Measurements from ENCODE around the gene CROCC2.
"Not testable (repeated sequence)": the region's sequence is repeated elsewhere in the genome, so short reads cannot be mapped to it uniquely, and the experiment has no call there.

CROCC2 gene

GRCh38 chr2:240968731-240969624 lies 62.8 kb downstream of the CROCC2 start:
- peak; percentile 23 for DNase-seq (ENCODE audit: low read depth)
- TF ChIP-seq, protein P1, sequence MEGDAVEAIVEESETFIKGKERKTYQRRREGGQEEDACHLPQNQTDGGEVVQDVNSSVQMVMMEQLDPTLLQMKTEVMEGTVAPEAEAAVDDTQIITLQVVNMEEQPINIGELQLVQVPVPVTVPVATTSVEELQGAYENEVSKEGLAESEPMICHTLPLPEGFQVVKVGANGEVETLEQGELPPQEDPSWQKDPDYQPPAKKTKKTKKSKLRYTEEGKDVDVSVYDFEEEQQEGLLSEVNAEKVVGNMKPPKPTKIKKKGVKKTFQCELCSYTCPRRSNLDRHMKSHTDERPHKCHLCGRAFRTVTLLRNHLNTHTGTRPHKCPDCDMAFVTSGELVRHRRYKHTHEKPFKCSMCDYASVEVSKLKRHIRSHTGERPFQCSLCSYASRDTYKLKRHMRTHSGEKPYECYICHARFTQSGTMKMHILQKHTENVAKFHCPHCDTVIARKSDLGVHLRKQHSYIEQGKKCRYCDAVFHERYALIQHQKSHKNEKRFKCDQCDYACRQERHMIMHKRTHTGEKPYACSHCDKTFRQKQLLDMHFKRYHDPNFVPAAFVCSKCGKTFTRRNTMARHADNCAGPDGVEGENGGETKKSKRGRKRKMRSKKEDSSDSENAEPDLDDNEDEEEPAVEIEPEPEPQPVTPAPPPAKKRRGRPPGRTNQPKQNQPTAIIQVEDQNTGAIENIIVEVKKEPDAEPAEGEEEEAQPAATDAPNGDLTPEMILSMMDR (IDR thresholded peaks at IDR 0.05; ENCODE audit: insufficient read depth, low read depth, low read length, missing control alignments) = no peak
- no peak overlapping the region for H3K4me3 ChIP-seq (ENCODE audit: low read depth, low read length)

GRCh38 chr2:240970104-240970503 lies 64.0 kb downstream of the CROCC2 start:
- TF ChIP-seq, protein P1 (IDR thresholded peaks at IDR 0.05; ENCODE audit: insufficient read depth, low read depth, low read length, missing control alignments) = no peak
- H3K4me3 ChIP-seq (ENCODE audit: low read depth, low read length) = no peak overlapping the region
- DNase-seq (ENCODE audit: low read depth) = no peak

GRCh38 chr2:240970816-240971215 lies 64.7 kb downstream of the CROCC2 start:
- H3K4me3 ChIP-seq (ENCODE audit: low read depth, low read length) = no peak overlapping the region
- TF ChIP-seq, protein P1 (IDR thresholded peaks at IDR 0.05; ENCODE audit: insufficient read depth, low read depth, low read length, missing control alignments) = no peak
- no peak for DNase-seq (ENCODE audit: low read depth)

DNA sequence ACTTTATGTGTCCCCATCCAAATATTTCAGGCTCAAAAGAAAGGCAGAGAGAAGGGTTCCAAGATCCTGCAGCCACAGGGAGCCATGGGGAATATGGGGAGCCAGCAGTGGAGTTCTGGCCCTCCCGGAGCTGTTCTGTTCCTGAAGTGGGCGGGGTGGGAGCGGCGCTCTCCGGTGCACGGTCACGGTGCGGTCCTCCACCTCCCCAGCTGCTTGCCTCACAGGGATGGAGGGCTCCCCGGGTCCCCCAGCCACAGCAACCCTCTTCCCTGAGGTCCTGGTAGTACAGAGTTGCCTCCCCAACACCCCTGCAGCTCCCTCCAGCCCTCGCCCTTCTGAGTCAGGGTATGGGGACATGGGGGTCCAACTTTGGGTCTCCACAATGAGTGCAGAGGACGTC lies 66.1 kb downstream of the CROCC2 start:
- TF ChIP-seq, protein P1 (IDR thresholded peaks at IDR 0.05; ENCODE audit: insufficient read depth, low read depth, low read length, missing control alignments) = no peak
- no peak for DNase-seq (ENCODE audit: low read depth)
- no peak overlapping the region for H3K4me3 ChIP-seq (ENCODE audit: low read depth, low read length)

DNA sequence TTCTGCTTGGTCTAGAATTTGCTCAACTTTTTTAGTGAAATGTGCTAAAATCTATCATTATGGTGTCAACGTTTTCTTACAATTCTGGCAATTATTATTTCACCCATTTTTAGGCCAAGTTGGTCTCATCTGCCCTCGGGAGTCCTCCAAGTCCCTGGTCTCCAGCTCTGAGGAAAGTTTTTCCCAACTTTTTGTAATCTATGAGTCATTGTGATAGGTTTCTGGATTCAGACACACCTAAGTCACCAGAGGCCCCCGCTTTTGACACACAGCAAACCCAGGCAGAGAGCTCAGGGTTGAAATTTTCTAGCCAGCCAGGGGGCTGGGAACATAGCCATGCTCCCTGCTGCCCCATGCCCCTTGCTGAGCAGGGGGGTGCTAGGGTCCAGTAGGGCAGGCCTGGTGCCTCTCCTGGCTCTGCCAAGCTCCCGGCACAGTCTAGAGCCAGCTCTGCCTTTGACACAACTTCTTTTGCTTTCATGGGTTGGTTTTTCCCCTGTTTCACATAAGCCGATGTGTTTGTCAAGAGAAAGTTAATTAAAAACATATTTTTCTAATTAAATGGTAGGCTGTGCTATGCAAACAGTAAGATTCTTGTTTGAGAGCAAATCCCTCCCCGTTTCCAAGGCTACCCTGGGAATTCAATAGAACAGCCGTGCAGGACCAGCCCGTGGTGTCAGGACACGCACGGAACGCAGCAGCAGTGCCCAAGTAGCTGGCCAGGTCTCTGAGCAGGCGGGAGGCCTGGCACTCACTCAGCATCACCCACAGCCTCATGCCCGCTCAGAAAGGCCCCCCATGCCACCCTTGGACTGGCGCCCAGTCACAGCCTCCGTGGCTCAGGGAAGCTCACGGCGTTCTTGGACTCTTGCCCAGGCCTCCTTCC lies 66.7 kb downstream of the CROCC2 start:
- DNase-seq (ENCODE audit: low read depth) = no peak
- no peak overlapping the region for H3K4me3 ChIP-seq (ENCODE audit: low read depth, low read length)
- TF ChIP-seq, protein P1 (IDR thresholded peaks at IDR 0.05; ENCODE audit: insufficient read depth, low read depth, low read length, missing control alignments) = no peak

- DNase-seq (ENCODE audit: low read depth) = no peak
- TF ChIP-seq, protein P1 (IDR thresholded peaks at IDR 0.05; ENCODE audit: insufficient read depth, low read depth, low read length, missing control alignments) = no peak
- no peak overlapping the region for H3K4me3 ChIP-seq (ENCODE audit: low read depth, low read length)
Measured at GRCh38 chr2:240974771-240975572, 68.8 kb downstream of the CROCC2 start.

GRCh38 chr2:240975903-240976302 lies 69.8 kb downstream of the CROCC2 start:
- not testable (repeated sequence) for DNase-seq (ENCODE audit: low read depth); H3K4me3 ChIP-seq (ENCODE audit: low read depth, low read length)

All from GM12865 (cell line).